IPS-NIHi11 (cell line): ENCODE measurements around the gene PLIN4.
A peak's percentile ranks its signal among the peaks of the same experiment; 100 is the strongest.
"Not testable (repeated sequence)": the region's sequence is repeated elsewhere in the genome, so short reads cannot be mapped to it uniquely, and the experiment has no call there.

Experiments
- DNase-seq: peaks from one replicate; pipeline ENCODE4 v3.0.0; 2012; ENCODE audit warnings: mixed read lengths, low spot score

PLIN4 gene

DNA sequence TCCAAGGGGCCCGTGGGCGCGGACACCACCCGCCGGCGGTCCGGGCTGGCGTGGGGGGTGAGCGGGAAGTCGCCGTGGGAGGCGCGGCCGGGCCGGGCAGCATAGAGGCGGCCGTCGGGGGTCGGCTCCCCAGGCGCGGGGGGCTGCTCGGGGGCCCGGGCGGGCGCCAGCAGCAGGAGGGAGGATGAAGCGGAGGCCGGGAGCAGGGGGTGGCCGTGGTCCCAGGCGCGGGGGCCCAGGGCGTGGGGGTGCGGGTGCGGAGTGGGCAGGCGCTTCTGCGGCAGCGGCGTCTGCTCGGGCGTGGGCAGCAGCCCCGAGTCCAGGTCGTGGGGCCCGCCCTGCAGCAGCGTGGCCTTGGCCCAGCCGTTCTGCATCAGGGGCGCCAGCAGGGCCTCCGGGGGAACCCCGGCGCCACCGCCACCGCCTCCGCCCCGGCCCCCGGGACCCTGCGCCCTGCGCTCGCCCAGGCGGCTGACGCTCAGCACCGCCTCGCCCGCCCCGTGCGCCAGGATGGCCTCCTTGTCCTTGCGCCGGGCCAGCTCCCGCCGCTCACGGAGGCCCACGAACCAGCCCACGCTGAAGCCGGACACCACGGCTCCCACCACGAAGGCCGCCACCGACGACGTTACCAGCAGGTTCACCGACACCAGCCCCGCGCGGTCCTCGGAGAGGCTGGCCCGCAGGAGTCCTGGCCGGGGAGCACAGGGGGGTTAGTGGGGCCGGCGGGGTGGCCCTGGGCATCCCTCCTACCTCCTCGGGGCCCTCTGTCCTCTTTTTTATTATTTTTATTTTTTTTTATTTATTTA lies 25.8 kb upstream of the PLIN4 start:
- no peak for DNase-seq

DNA sequence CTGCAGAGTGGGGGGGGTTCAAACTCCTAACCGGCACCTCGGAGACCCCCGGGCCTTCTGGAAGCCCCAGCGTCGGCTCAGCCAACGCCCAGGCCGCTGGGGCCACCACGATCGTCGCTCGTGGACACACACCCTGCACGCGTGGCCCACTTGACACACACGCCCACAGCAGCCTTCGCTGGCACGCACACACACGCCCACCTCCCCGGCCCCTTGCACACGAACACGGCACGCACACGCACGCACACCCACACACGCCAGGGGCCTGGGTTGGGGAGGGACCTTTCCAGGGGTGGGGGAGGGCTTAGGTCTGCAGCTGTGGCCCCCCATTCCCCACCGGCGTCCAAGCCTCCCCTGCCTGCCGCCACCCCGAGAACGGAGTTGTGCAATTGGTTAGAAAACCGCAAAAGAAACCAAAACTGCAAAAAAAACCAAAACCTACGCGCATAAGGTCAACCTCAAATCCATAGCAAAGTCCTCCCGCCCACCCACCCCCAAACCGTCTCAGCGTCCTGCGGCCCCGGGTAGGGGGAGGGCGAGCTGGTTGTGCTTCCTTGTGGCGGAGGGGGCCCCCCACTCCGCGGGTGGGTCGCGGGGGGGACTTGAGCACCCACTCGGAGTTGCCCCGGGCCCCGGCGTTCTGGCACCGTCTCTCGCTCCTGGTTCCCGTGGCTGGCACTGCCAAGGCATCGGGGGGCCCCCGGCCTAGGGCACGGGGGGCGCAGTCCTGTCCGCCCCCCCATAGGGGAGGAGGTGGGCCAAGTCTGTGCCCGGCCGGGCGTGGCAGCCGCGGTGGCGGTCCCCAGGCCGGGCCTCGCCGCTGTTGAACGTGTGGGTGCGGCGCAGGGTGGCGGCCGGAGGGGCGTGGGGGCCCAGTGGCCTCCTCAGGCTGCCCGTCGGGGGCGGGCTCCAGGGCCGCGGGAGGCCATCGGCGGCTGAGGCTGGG lies 24.9 kb upstream of the PLIN4 start:
- DNase-seq = no peak

DNA sequence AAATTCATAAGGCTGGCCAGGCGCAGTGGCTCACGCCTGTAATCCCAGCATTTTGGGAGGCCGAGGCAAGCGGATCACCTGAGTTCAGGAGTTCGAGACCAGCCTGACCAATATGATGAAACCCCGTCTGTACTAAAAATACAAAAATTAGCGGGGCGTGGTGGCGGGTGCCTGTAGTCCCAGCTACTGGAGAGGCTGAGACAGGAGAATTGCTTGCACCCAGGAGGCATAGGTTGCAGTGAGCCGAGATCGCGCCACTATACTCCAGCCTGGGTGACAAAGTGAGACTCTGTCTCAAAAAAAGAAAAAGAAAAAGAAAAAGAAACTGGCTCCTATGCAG lies 23.5 kb upstream of the PLIN4 start:
- not testable (repeated sequence) for DNase-seq

GRCh38 chr19:4541114-4541805 lies 23.0 kb upstream of the PLIN4 start:
- no peak for DNase-seq

DNA sequence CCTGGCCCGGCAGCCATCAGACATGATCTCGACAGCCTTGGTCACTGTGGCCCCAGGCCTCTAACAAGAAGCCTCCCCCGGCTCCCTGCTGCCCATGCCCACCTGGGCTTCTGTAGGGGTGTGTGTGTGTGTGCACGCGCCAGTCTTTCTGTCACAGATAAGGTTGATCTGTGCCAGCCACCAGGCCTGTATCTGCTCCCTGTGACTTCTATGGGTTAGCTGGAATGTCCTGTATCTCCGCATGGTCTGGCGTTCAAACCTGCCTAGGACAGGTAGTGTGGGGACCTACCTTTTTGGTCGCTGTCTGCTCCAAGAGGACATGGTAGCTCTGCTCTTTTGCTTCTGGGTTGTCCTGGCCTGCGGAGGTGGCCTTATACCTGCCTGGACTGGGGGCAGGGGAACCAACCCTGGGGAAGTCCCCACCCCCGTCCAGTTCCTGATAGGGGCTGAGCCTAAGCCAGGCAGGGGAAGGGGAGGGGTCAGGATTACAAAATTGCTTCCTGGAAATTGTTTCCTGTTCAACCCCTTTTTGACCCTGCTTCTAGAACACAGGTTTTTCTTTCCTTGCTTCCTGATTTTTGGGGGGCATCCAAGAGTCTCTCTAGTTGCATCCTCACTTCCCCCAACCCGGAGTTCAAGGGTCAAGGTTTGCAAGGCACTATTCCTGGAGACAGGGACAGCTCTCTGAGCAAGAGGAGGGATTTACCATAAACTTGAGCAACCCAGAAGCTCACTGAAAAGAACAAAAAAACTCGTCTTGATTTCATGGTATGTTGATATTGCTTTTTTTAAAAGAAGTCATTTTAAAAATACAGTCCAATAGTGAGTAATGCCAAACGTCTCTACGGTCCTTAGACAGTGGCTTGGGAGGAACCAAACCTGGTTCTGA lies 21.7 kb upstream of the PLIN4 start, which contains the start of gene LRG1:
TSS of gene LRG1 (minus strand) at position 344 of the 889 bp plus-strand sequence. CDS start at position 321, 23 bp downstream.
- no peak for DNase-seq

- no peak for DNase-seq
Measured at GRCh38 chr19:4539169-4539692, 20.9 kb upstream of the PLIN4 start.

DNA sequence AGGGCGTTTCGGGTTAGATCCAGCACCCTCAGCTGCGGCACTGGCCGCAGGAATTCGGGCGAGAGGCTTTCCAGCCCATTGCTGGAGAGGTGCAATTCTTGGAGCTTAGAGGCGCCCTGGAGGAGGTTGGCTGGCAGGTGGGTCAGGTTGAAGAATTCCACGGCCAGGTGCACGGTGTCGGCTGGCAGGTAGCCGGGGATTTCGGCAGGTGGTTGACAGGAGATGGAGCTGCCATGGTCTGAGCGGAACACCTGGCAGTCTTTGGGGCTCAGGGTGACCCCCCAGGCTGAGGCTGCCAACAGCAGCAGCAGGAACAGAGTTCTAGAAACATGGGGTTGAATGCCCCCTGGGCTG lies 20.3 kb upstream of the PLIN4 start:
- no peak for DNase-seq

DNA sequence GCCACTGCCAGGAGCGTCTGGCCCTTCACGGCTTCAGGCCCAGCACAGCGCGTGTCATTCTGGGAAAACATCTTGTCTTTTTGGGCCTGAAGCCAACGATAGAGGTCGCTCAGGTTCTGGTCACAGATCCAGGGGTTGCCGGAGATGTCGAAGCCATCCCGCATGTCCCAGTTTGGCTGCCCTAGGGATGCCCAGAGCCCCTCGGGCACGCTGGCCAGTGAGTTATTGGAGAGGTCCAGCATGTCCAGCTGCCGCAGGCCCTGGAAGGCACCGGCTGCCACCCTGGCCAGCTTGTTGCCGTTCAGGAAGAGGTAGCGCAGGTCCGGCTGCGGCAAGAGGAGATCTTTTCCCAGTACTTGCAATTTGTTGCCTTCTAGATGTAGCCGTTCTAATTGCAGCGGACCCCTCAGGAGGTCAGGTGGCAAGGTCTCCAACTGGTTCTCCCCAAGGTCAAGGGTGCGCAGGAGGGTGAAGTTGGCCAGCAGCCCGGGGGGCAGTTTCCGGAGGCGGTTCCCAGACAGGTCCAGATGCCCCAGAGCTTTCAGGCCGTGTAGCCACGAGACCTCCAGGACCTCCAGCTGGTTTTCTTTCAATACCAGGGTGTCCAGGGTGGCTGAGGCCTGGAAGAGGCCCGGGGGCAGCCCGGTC lies 19.8 kb upstream of the PLIN4 start:
- no peak for DNase-seq

DNA sequence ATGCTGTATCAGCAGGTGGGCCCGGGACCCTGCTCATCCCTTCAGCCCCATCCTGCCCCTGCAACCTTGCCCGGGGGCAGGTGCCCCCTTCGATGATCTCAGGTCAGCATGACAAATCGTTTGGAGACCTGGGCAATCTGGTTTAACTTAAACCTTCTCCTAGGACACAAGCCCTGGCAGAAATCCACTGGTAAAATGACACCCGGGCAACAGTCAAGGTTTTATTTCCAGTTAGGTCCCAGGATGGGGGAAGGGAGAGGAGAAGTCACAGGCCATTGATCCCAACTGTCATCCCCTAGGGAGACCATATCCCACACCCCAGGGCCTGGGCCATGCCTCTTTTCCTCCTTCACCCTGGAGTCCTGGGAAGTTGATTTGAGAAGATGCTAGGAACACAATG lies 18.5 kb upstream of the PLIN4 start:
- no peak for DNase-seq

DNA sequence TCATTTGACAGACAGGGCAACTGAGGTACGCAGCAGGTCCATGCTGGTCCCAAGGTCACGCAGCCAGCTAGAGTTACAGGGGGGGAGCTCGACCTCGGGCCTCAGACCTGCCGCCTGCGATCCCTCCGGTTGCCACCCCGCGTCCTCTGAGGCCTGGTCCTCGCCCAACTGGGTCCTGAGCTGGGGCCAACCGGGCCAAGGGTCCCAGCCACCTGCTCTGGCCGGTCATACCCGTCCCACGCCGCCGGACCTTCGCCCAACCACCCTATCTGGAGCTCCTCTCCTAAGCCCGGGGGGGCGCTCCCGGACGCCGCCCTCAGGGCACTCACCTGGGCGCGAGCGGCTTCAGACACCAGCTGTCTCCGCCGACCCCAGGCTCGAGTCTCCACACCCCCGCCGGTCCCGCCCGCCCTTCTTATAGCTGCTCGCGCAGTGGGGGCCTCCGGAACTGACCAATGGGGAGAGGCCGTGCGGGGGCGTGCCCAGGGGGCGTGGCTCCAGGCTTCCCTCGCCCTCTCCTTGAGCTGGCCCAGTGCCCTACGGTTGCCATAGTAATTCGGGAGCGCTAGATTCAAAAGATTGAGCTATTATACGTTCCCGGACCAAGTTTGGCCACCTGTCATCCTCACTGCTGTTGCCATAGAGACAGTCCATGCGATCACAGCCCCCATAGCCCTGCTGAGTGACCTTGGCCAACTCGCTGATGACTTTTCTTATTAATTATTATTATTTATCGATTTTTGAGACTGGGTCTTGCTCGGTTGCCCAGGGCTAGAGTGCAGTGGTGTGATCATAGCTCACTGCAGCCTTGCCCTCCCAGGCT lies 16.8 kb upstream of the PLIN4 start, which contains the start of gene PLIN5:
TSS of gene PLIN5 (minus strand) at position 389 of the 823 bp plus-strand sequence. CDS start 1,150 bp downstream, outside the sequence.
- peak; percentile 99 for DNase-seq

- no peak for DNase-seq
Measured at GRCh38 chr19:4533835-4534424, 15.6 kb upstream of the PLIN4 start.

DNA sequence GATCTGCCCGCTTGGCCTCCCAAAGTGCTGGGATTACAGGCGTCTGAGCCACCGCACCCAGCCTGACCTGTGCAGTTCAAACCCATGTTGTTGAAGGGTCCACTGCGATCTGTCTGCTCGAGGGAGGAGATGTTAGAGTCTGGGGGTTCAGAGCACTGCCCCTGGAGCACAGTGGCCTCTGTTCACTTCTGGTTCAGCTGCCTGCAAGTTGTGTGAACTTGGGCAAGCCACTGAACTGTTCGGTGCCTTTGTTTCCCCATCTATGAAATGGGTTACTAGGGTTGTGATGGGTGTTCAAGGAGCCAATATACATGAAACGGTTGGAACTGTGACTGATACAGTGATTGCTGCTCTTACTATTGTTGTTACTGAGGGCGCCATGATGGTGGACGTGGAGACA lies 15.0 kb upstream of the PLIN4 start:
- DNase-seq = no peak

- DNase-seq = no peak
Measured at GRCh38 chr19:4531562-4532165, 13.4 kb upstream of the PLIN4 start.

- DNase-seq = no peak
Measured at GRCh38 chr19:4529924-4530522, 11.7 kb upstream of the PLIN4 start.

GRCh38 chr19:4528843-4529242 lies 10.6 kb upstream of the PLIN4 start:
- no peak for DNase-seq

- not testable (repeated sequence) for DNase-seq
Measured at GRCh38 chr19:4527377-4527776, 9.1 kb upstream of the PLIN4 start.

GRCh38 chr19:4525563-4526002 lies 7.3 kb upstream of the PLIN4 start:
- no peak for DNase-seq

DNA sequence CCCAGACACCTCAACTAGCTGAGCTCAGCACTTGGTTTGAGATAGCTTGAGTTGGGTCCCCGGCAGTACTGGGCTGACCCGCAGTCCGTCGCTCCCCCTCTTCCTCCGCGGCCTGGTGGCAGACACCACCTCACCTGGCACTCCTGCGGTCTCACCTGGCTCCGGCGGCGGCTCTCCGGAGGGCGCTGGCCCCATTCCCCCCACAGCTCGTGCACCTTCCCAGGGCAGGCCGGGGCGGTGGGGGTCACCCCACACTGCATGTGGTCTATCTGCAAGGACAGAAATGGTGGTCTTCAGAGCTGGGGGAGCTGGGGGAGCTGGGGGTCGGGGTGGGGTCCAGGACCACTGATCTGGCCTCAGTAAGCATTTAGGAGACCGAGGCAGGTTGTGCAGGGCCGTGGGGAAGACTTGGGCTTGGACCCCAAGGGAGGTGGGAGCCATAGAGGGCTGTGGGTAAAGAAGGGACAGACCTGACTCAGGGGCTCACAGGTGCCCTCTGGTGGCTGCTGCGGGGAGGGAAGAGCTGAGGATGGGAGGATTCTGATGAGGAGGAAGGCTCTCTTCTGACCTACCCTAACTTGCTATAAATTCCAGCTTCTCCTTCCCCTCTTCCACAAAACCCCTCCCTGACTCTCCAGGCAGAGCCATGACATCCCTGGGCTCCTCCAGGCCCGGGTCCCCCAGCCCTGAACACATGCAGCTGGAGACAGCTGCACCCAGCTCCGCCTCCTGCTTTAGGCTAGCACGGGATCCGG lies 6.7 kb upstream of the PLIN4 start:
- peak; percentile 76 for DNase-seq
